GM04503 (cell line): ENCODE data around the gene PSTPIP2.
A peak's percentile ranks its signal among the peaks of the same experiment; 100 is the strongest.
"Not testable (repeated sequence)": the region's sequence is repeated elsewhere in the genome, so short reads cannot be mapped to it uniquely, and the experiment has no call there.

Source experiments
- DNase-seq: peaks from one replicate; pipeline ENCODE4 v3.0.0-alpha.2; 2012; ENCODE audit warnings: low read depth

Gene PSTPIP2

GRCh38 chr18:45981821-45982220 is 90.2 kb downstream of the PSTPIP2 start:
- DNase-seq: no peak

- no peak for DNase-seq
Observed at GRCh38 chr18:45980229-45980628, 91.8 kb downstream of the PSTPIP2 start.

- no peak for DNase-seq
Observed at GRCh38 chr18:45978084-45978483, 94.0 kb downstream of the PSTPIP2 start.

GRCh38 chr18:45976974-45977373 is 95.1 kb downstream of the PSTPIP2 start:
- DNase-seq: no peak

- DNase-seq: no peak
Observed at GRCh38 chr18:45976566-45976965, 95.5 kb downstream of the PSTPIP2 start.

GRCh38 chr18:45974088-45974536 is 97.9 kb downstream of the PSTPIP2 start:
- DNase-seq: no peak

- peak; percentile 76 for DNase-seq
Observed at GRCh38 chr18:45967007-45967706, 104.9 kb downstream of the PSTPIP2 start, which contains the start of gene EPG5. Gene EPG5 (minus strand): TSS chr18:45967329. CDS start chr18:45967239, 90 bp downstream.

GRCh38 chr18:45964913-45965312 is 107.1 kb downstream of the PSTPIP2 start:
- not testable (repeated sequence) for DNase-seq

- peak; percentile 69 for DNase-seq
Observed at GRCh38 chr18:45962866-45963265, 109.2 kb downstream of the PSTPIP2 start.

GRCh38 chr18:45962461-45962860 is 109.6 kb downstream of the PSTPIP2 start:
- DNase-seq: no peak

- DNase-seq: not testable (repeated sequence)
Observed at GRCh38 chr18:45959484-45959883, 112.6 kb downstream of the PSTPIP2 start.

GRCh38 chr18:45958730-45959129 is 113.3 kb downstream of the PSTPIP2 start:
- no peak for DNase-seq

- no peak for DNase-seq
Observed at GRCh38 chr18:45958027-45958426, 114.0 kb downstream of the PSTPIP2 start.

- no peak for DNase-seq
Observed at GRCh38 chr18:45957100-45957499, 115.0 kb downstream of the PSTPIP2 start.

GRCh38 chr18:45954070-45954934 is 117.8 kb downstream of the PSTPIP2 start:
- peak; percentile 87 for DNase-seq

- DNase-seq: no peak
Observed at GRCh38 chr18:45951016-45951714, 120.9 kb downstream of the PSTPIP2 start.

GRCh38 chr18:45945669-45946068 is 126.4 kb downstream of the PSTPIP2 start:
- DNase-seq: no peak

- no peak for DNase-seq
Observed at GRCh38 chr18:45940724-45941123, 131.3 kb downstream of the PSTPIP2 start.

GRCh38 chr18:45939236-45939635 is 132.8 kb downstream of the PSTPIP2 start:
- DNase-seq: no peak

- no peak for DNase-seq
Observed at GRCh38 chr18:45938488-45938935, 133.5 kb downstream of the PSTPIP2 start.

GRCh38 chr18:45935591-45936335 is 136.3 kb downstream of the PSTPIP2 start:
- no peak for DNase-seq
